CD14-positive monocyte (primary cell): ENCODE data around the gene HES7. TPM values are rescaled to one million over a fixed set of nuclear protein-coding genes. Genes with fewer than 3 reads are reported as not detected.
A peak's percentile ranks its signal among the peaks of the same experiment; 100 is the strongest.

Experiments used
- DNase-seq, 3 donors: peaks; one replicate each; pipeline ENCODE4 v3.0.0-alpha.2; 2011 to 2022
- H2AFZ ChIP-seq: 2 replicates; pipeline ENCODE4 v1.6.0; 2012; ENCODE audit warnings: mild to moderate bottlenecking, low read depth, low read length, inconsistent platforms; ENCODE audit not compliant: insufficient read depth, poor library complexity, severe bottlenecking
- H3K27ac ChIP-seq, 2 donors: 1 replicate in 1 of 2; 2 replicates in 1 of 2; pipeline ENCODE4 v1.5.1; 2012 to 2013; ENCODE audit warnings: low read length in 2 of 2, control low read depth in 1 of 2, inconsistent platforms in 1 of 2, low read depth in 1 of 2, mild to moderate bottlenecking in 1 of 2
- H3K27me3 ChIP-seq, 2 donors: one replicate each; pipeline versions ENCODE4 v1.6.0 to v1.6.1; 2011 to 2013; ENCODE audit warnings: low read length in 2 of 2; ENCODE audit not compliant: control insufficient read depth in 2 of 2, insufficient read depth in 2 of 2
- H3K36me3 ChIP-seq, 2 donors: replicated peaks in 1 of 2; 1 replicate in 1 of 2; 2 replicates in 1 of 2; pipeline versions ENCODE4 v1.5.1 to v1.6.1; 2012 to 2013; ENCODE audit warnings: low read length in 2 of 2, control low read depth in 1 of 2, inconsistent platforms in 1 of 2, mild to moderate bottlenecking in 1 of 2; ENCODE audit not compliant: insufficient read depth in 2 of 2, control insufficient read depth in 1 of 2
- H3K4me1 ChIP-seq, 2 donors: 1 replicate in 1 of 2; 2 replicates in 1 of 2; pipeline versions ENCODE4 v1.5.1 to v1.6.1; 2012 to 2013; ENCODE audit warnings: low read length in 2 of 2, control low read depth in 1 of 2, inconsistent platforms in 1 of 2, mild to moderate bottlenecking in 1 of 2, moderate library complexity in 1 of 2; ENCODE audit not compliant: insufficient read depth in 2 of 2, control insufficient read depth in 1 of 2
- H3K4me2 ChIP-seq: replicated peaks from 2 replicates; pipeline ENCODE3; 2012; ENCODE audit warnings: low read length, moderate library complexity, mild to moderate bottlenecking; ENCODE audit not compliant: poor library complexity, severe bottlenecking; ENCODE audit errors: extremely low read depth
- H3K4me3 ChIP-seq, 3 experiments: fragments of 200-600 bp in 1 of 3; sonication (generic) in 1 of 3; replicated peaks in 1 of 3; 1 replicate in 2 of 3; 2 replicates in 1 of 3; pipeline ENCODE4 v1.5.1; 2011 to 2013; ENCODE audit warnings: low read length in 3 of 3, mild to moderate bottlenecking in 3 of 3, control low read depth in 2 of 3, low read depth in 2 of 3, inconsistent platforms in 1 of 3, moderate library complexity in 1 of 3
- H3K79me2 ChIP-seq: 2 replicates; pipeline ENCODE4 v1.6.0; 2012; ENCODE audit warnings: mild to moderate bottlenecking, control low read depth, inconsistent platforms, low read length, moderate library complexity; ENCODE audit not compliant: insufficient read depth
- H3K9ac ChIP-seq: 2 replicates; pipeline ENCODE4 v1.6.0; 2017; ENCODE audit warnings: low read length, mild to moderate bottlenecking; ENCODE audit not compliant: insufficient read depth, poor library complexity, severe bottlenecking
- H3K9me3 ChIP-seq, 2 donors: replicated peaks in 1 of 2; 1 replicate in 1 of 2; 2 replicates in 1 of 2; pipeline versions ENCODE4 v1.5.1 to v1.6.1; 2012 to 2013; ENCODE audit warnings: low read length in 2 of 2, control low read depth in 1 of 2; ENCODE audit not compliant: control insufficient read depth in 1 of 2, insufficient read depth in 1 of 2
- H4K20me1 ChIP-seq: 2 replicates; pipeline ENCODE4 v1.6.0; 2012; ENCODE audit warnings: mild to moderate bottlenecking, low read length, control low read depth, moderate library complexity; ENCODE audit not compliant: insufficient read depth
- H3K27ac Mint-ChIP-seq, 7 donors: one replicate each; pipeline ENCODE4 v1.8.0; 2020; ENCODE audit warnings: mild to moderate bottlenecking in 7 of 7, mixed read lengths in 7 of 7, moderate library complexity in 6 of 7, inconsistent platforms in 2 of 7
- H3K27me3 Mint-ChIP-seq, 3 donors: one replicate each; pipeline ENCODE4 v1.8.0; 2021 to 2022; ENCODE audit warnings: low read depth in 3 of 3, mild to moderate bottlenecking in 3 of 3, mixed read lengths in 3 of 3, moderate library complexity in 3 of 3, inconsistent platforms in 1 of 3
- H3K36me3 Mint-ChIP-seq, 2 donors: one replicate each; pipeline ENCODE4 v1.8.0; 2020; ENCODE audit warnings: mixed read lengths in 2 of 2, inconsistent platforms in 1 of 2, mild to moderate bottlenecking in 1 of 2
- H3K4me1 Mint-ChIP-seq: one replicate; pipeline ENCODE4 v1.8.0; 2020; ENCODE audit warnings: mild to moderate bottlenecking, mixed read lengths
- H3K4me3 Mint-ChIP-seq, 2 donors: one replicate each; pipeline ENCODE4 v1.8.0; 2020; ENCODE audit warnings: mild to moderate bottlenecking in 2 of 2, mixed read lengths in 2 of 2, moderate library complexity in 1 of 2
- H3K9me3 Mint-ChIP-seq, 7 donors: one replicate each; pipeline ENCODE4 v1.8.0; 2020 to 2022; ENCODE audit warnings: mixed read lengths in 7 of 7, mild to moderate bottlenecking in 6 of 7, moderate library complexity in 6 of 7, inconsistent platforms in 2 of 7
- WGBS: methylation state at CpG from one replicate; pipeline ENCODE4 v1.1.5; 2013; ENCODE audit warnings: missing lambda C conversion rate; ENCODE audit not compliant: insufficient coverage; 5-methylcytosine and 5-hydroxymethylcytosine counted together
- intact Hi-C, 2 donors: fragments of 100-400 bp; cut with micrococcal nuclease; formaldehyde crosslinking; loops; one replicate each; pipeline versions ENCODE4 v1.15.0 to v1.15.1; 2023
- polyA plus RNA-seq, 3 donors: library from polyadenylated mRNA; depleted of rRNA in 1 of 3; unstranded in 2 of 3; stranded (reverse) in 1 of 3; fragments of 300-500 nt in 2 of 3; fragments of >200 nt in 1 of 3; fragmentation: Illumina TruSeq in 2 of 3; gene quantifications; 1 replicate in 2 of 3; 2 replicates in 1 of 3; pipeline ENCODE4 v1.2.3, GENCODE V29; 2012 to 2021
- TF ChIP-seq, protein P1 (sequence below): fragments of 200-600 bp; IDR thresholded peaks from one replicate; pipeline ENCODE4 v1.8.0; 2022; ENCODE audit warnings: antibody characterized with exemption, mild to moderate bottlenecking

HES7 gene
- polyA plus RNA-seq, 3 donors, result not detected

DNA sequence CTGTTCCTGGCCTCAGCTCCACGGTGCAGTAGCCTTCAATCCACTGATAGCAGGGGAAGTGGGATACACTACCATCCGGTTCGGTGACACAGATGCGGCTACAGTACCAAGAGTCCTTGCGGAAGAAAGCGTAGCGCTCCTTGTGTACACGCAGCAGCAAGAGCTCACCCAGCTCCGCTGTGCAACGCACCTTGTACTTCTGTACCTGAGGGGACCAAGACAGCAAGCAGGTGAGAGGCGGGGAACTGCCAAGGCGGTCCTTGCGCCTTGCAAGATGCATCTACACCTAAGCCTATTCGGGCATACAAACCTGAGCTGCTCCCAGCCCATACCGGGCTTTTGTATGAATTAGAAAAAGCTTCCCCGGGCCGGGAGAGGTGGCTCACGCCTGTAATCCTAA is 7.1 kb downstream of the HES7 start:
- H3K4me1 ChIP-seq, result peaks cover 34 to 47% of the 10 kb centered on the region in 2 donors
- H3K9me3 ChIP-seq, result no peaks in the 10 kb centered on the region
- TF ChIP-seq, protein P1, sequence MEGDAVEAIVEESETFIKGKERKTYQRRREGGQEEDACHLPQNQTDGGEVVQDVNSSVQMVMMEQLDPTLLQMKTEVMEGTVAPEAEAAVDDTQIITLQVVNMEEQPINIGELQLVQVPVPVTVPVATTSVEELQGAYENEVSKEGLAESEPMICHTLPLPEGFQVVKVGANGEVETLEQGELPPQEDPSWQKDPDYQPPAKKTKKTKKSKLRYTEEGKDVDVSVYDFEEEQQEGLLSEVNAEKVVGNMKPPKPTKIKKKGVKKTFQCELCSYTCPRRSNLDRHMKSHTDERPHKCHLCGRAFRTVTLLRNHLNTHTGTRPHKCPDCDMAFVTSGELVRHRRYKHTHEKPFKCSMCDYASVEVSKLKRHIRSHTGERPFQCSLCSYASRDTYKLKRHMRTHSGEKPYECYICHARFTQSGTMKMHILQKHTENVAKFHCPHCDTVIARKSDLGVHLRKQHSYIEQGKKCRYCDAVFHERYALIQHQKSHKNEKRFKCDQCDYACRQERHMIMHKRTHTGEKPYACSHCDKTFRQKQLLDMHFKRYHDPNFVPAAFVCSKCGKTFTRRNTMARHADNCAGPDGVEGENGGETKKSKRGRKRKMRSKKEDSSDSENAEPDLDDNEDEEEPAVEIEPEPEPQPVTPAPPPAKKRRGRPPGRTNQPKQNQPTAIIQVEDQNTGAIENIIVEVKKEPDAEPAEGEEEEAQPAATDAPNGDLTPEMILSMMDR, result no peak
- no peak overlapping the region for H3K27ac ChIP-seq
- peaks cover 65 to 88% (median 79%) of the 10 kb centered on the region in 3 donors for H3K27me3 Mint-ChIP-seq
- H3K27ac Mint-ChIP-seq, result no peak overlapping the region
- H3K4me1 Mint-ChIP-seq, result peaks cover 41% of the 10 kb centered on the region
- H3K79me2 ChIP-seq, result no peaks in the 10 kb centered on the region
- 65% methylated on average over 18 of the region's 18 CpGs for WGBS
- DNase-seq, result no peak
- H3K36me3 Mint-ChIP-seq, result peaks cover 0 to 4% of the 10 kb centered on the region in 2 donors
- peak overlapping the region in 1 of 3 experiments; percentile 77 for H3K4me3 ChIP-seq
- peaks cover 8% of the 10 kb centered on the region for H4K20me1 ChIP-seq
- H3K27me3 ChIP-seq, result peaks cover 26 to 64% of the 10 kb centered on the region in 2 donors
- H3K4me3 Mint-ChIP-seq, result peak overlapping the region in 1 of 2 donors; percentile 93
- H3K36me3 ChIP-seq, result no peaks in the 10 kb centered on the region
- intact Hi-C loops, result loop anchor here in 1 of 2 donors (2.0 to 5.0 kb wide), 2 partner anchors 22 to 106 kb away; no protein-coding TSS in a partner anchor
- no peak overlapping the region for H3K9ac ChIP-seq
- peaks cover 0 to 16% (median 9%) of the 10 kb centered on the region in 7 donors for H3K9me3 Mint-ChIP-seq
- no peak overlapping the region for H2AFZ ChIP-seq
- H3K4me2 ChIP-seq, result no peak overlapping the region

DNA sequence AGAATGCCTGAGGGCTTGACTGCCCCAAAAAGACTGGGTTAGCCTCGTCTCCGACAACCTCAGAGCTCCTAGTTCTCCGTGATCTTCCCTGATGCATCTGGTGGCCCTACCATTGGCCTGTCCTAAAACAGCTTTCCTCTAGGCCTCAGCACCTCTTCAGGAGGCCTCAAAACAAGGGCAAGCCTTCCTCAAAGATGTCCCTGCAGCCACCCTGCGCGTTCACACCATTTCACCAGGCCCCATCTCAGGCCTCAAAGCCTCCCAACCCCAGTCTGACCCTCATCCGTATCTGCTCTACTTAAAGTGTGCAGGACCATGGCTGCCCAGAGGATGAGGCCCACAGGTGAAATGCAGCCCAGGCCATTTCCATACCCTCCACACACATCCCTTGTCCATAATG is 13.0 kb downstream of the HES7 start:
- Histone ChIP-seq H3K4me1 (peaks cover 9 to 11% of the 10 kb centered on the region in 2 donors), H3K27ac (no peak overlapping the region), H4K20me1 (no peaks in the 10 kb centered on the region), H3K4me2 (no peak overlapping the region), H3K27me3 (peaks cover 8 to 45% of the 10 kb centered on the region in 2 donors), H3K79me2 (no peaks in the 10 kb centered on the region), H3K9me3 (no peaks in the 10 kb centered on the region), H3K9ac (no peak overlapping the region), H3K36me3 (no peaks in the 10 kb centered on the region), H3K4me3 (no peak overlapping the region), H2AFZ (no peak overlapping the region)
- H3K36me3 Mint-ChIP-seq, result no peaks in the 10 kb centered on the region
- H3K9me3 Mint-ChIP-seq, result peaks cover 0 to 4% (median 1%) of the 10 kb centered on the region in 7 donors
- peak overlapping the region in 1 of 7 donors; percentile 40 for H3K27ac Mint-ChIP-seq
- DNase-seq, result no peak
- WGBS, result 96% methylated on average over 6 of the region's 6 CpGs
- H3K27me3 Mint-ChIP-seq, result peaks cover 41 to 68% (median 46%) of the 10 kb centered on the region in 3 donors
- H3K4me3 Mint-ChIP-seq, result peak overlapping the region in 1 of 2 donors; percentile 54
- peaks cover 9% of the 10 kb centered on the region for H3K4me1 Mint-ChIP-seq
- intact Hi-C loops, result loop anchor here (2.0 to 5.0 kb wide), 2 partner anchors 49 to 50 kb away; no protein-coding TSS in a partner anchor
- TF ChIP-seq, protein P1, result no peak
